Karpas-422 (cell line): ENCODE data around the gene NAT10. TPM values are rescaled to one million over a fixed set of nuclear protein-coding genes. Genes with fewer than 3 reads are reported as not detected.
"Not testable (repeated sequence)": the region's sequence is repeated elsewhere in the genome, so short reads cannot be mapped to it uniquely, and the experiment has no call there.

Source experiments
- DNase-seq: peaks from one replicate; pipeline ENCODE4 v3.0.0-alpha.2; 2015
- H2AFZ ChIP-seq: fragments of 200-600 bp; sonication (generic); 2 replicates; pipeline ENCODE4 v1.6.1; 2014; ENCODE audit warnings: antibody characterized with exemption, low read length, mixed read lengths
- H3K27ac ChIP-seq: fragments of 200-600 bp; sonication (generic); 2 replicates; pipeline ENCODE4 v1.5.1; 2014; ENCODE audit warnings: mild to moderate bottlenecking, low read length, moderate library complexity
- H3K27me3 ChIP-seq: fragments of 200-600 bp; sonication (generic); 2 replicates; pipeline ENCODE4 v1.6.1; 2014; ENCODE audit warnings: low read length, mixed read lengths
- H3K36me3 ChIP-seq: fragments of 200-600 bp; sonication (generic); 2 replicates; pipeline ENCODE4 v1.6.1; 2014; ENCODE audit warnings: low read length, mixed read lengths; ENCODE audit not compliant: insufficient read depth
- H3K4me1 ChIP-seq: fragments of 200-600 bp; sonication (generic); 2 replicates; pipeline ENCODE4 v1.6.1; 2014; ENCODE audit warnings: mild to moderate bottlenecking, low read length, mixed read lengths
- H3K4me2 ChIP-seq: fragments of 200-600 bp; sonication (generic); 2 replicates; pipeline ENCODE4 v1.6.1; 2014; ENCODE audit warnings: low read length, low read depth, mild to moderate bottlenecking; ENCODE audit not compliant: poor library complexity, severe bottlenecking
- H3K4me3 ChIP-seq: fragments of 200-600 bp; sonication (generic); 2 replicates; pipeline ENCODE4 v1.5.1; 2014; ENCODE audit warnings: mild to moderate bottlenecking, antibody characterized with exemption, low read length, mixed read lengths
- H3K79me2 ChIP-seq: fragments of 200-600 bp; sonication (generic); 2 replicates; pipeline ENCODE4 v1.6.1; 2014; ENCODE audit warnings: mild to moderate bottlenecking, low read length, mixed read lengths
- H3K9ac ChIP-seq: fragments of 200-600 bp; sonication (generic); 2 replicates; pipeline ENCODE4 v1.6.0; 2014; ENCODE audit warnings: low read length
- H3K9me2 ChIP-seq: fragments of 200-600 bp; sonication (generic), shearing (Covaris generic); replicated peaks from 2 replicates; pipeline ENCODE4 v1.6.0; 2014; ENCODE audit warnings: mild to moderate bottlenecking, low read length, moderate library complexity; ENCODE audit not compliant: insufficient read depth
- H3K9me3 ChIP-seq: fragments of 300-700, 200-600 bp; sonication (generic); 2 replicates; pipeline ENCODE4 v1.6.1; 2014; ENCODE audit warnings: low read length, mixed read lengths
- H4K20me1 ChIP-seq: fragments of 200-600 bp; sonication (generic); 2 replicates; pipeline ENCODE4 v1.6.1; 2014; ENCODE audit warnings: mild to moderate bottlenecking, antibody characterized with exemption, low read length, low read depth; ENCODE audit not compliant: insufficient read depth
- total RNA-seq: library from RNA; depleted of rRNA; stranded (reverse); fragments of >200 nt; shearing (Covaris generic); gene quantifications from 2 replicates; pipeline ENCODE4 v1.2.3, GENCODE V29; 2014; ENCODE audit warnings: low replicate concordance

Gene NAT10
- total RNA-seq, 1 experiment from 2014 or later, result 61.0 TPM

DNA sequence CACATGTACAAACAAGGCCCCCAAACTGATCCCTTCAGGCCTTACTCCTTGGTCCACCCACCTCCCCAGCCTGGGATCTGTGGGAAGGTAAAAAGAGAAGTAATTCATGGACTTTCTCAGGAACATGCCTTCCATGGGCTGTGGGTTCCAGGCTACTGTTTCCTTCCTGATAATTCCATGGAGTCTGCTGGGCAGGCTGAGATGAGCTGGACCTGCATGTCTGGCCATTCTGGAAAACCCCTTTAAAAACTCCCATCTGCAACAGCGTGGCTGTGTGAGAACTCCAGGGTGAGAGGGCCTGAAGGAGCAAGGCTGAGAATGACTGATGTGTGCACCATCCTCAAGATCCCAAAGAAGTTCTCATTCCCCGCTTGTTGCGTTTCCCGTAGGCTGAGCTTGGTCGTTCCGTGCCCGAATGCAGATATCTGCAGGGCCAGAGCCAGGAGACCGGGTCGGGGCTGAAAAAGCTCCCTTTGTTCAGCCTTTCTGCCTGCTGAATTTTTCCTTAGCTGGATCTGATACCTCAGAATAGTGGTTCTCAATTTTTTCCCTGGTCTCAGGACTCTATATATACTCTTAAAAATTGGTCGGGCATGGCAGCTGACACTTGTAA is 72.9 kb downstream of the NAT10 start:
- Histone ChIP-seq H3K4me3 (no peak overlapping the region), H3K36me3 (no peaks in the 10 kb centered on the region), H3K4me1 (peaks cover 4% of the 10 kb centered on the region; the same call in 1 of the 2 replicates), H3K27ac (no peak overlapping the region), H3K4me2 (no peak overlapping the region), H3K9me3 (no peaks in the 10 kb centered on the region), H2AFZ (no peak overlapping the region), H3K79me2 (no peaks in the 10 kb centered on the region), H3K9ac (no peak overlapping the region), H3K27me3 (no peaks in the 10 kb centered on the region), H3K9me2 (no peaks in the 10 kb centered on the region), H4K20me1 (0 out of 2 replicates have a peak, but pooled peaks cover 5% of the 10 kb centered on the region)
- no peak for DNase-seq

DNA sequence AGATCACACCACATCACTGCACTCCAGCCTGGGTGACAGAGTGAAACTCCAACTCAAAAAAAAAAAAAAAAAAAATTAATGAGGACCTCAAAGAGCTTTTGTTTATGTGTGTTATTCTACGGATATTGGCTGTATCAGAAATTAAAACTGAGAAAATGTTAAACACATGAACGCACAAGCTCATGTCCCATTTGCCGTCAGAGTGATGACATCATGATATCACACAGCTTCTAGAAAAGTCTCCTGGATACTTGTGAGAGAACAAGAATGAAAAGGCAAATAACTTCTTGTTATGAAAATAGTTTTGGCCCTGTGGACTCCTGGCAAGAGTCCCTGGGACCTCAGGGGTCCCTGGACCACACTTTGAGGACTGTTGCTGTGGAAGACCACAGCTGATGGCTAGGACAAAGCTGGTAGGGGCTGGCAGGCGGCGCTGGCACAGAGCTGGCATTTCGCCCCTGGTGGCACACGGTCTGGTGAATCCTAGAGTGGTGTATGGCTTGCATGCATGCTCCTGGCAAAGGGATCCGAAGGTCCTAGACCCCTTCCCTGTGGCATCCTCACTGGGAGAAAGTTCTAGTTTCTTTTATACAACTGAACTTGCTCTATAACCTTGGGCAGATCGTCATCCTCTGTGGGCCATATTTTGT is 73.7 kb downstream of the NAT10 start:
- Histone ChIP-seq H3K79me2 (no peaks in the 10 kb centered on the region), H3K9me2 (no peaks in the 10 kb centered on the region), H3K36me3 (no peaks in the 10 kb centered on the region), H3K27ac (no peak overlapping the region), H3K9me3 (no peaks in the 10 kb centered on the region), H3K9ac (no peak overlapping the region), H3K4me3 (no peak overlapping the region), H3K4me1 (peaks cover 4% of the 10 kb centered on the region; the same call in 1 of the 2 replicates), H4K20me1 (0 out of 2 replicates have a peak, but pooled peaks cover 5% of the 10 kb centered on the region), H3K4me2 (no peak overlapping the region), H2AFZ (no peak overlapping the region), H3K27me3 (no peaks in the 10 kb centered on the region)
- DNase-seq, result no peak

DNA sequence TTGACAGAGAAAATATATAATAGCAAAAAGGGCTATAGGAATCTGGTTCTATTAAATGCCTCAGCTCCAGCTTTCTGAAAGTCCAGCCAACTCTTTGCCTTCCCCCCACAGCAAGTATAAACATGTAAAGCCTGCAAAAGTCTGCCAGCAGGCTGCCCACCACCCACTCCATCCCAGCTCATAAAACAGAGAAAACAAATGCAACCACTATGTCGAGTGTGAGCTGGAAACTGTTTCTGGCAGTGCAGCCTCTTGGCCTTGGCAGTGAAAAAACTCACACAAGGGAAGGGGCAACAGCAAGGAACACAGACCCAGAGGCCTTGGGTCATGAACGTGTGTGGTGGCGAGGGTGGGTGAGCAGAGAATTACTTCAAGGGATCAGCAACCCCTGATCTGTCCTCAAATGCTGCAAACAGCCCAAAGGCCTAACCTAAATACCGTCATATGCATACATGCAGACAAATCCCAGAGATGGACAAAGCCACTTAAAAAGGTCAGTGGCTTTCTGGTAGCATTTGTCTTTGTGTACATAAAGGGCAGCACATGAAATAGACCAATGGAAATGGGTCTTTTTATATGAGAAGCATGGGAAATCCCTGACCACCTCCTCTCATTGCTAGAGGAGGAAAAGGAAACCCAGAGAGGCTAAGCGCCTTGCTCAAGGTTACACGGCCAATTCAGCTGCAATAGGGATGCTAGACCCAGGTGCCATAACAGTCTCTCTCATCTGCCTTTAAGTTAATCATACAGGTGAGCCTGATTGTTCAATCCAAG is 74.8 kb downstream of the NAT10 start:
- H3K9me3 ChIP-seq, result no peaks in the 10 kb centered on the region
- no peak overlapping the region for H3K9ac ChIP-seq
- H2AFZ ChIP-seq, result no peak overlapping the region
- H3K36me3 ChIP-seq, result no peaks in the 10 kb centered on the region
- no peaks in the 10 kb centered on the region for H3K9me2 ChIP-seq
- H3K4me3 ChIP-seq, result no peak overlapping the region
- H3K4me1 ChIP-seq, result peaks cover 4% of the 10 kb centered on the region; the same call in 1 of the 2 replicates
- H3K27ac ChIP-seq, result no peak overlapping the region
- H3K27me3 ChIP-seq, result no peaks in the 10 kb centered on the region
- no peak overlapping the region for H3K4me2 ChIP-seq
- H3K79me2 ChIP-seq, result no peaks in the 10 kb centered on the region
- no peaks in the 10 kb centered on the region for H4K20me1 ChIP-seq
- no peak for DNase-seq

DNA sequence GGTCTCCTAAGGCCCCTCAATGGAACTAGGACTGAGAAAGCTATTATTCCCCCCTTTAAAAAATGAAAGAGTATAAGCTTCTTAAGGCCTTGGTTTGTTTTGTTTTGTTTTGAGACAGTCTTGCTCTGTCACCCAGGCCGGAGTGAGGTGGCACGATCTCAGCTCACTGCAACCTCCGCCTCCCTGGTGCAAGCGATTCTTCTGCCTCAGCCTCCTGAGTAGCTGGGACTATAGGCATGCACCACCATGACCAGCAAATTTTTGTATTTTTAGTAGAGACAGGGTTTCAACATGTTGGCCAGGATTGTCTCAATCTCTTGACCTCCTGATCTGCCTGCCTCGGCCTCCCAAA is 75.4 kb downstream of the NAT10 start:
- not testable (repeated sequence) for H3K27ac ChIP-seq

DNA sequence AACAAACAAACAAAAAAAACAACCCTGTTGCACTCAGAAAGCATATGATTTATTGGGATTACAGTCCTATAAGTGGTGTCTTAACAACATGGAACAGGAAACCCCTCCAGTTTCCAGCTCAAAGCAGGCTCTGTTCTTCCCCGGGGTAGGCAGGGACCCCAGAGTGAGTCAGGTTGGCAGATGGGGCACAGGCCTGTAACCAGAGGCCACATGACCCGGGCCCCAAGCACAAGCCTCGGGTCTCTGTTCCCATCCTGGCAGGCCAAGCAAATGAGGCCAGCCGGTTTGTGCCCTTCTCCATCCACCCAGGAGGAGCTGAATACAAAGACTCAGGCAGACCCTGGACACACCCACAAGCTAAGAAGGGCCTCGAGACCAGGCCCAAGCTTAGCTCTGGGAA is 75.8 kb downstream of the NAT10 start:
- no peaks in the 10 kb centered on the region for H3K27me3 ChIP-seq
- H3K4me1 ChIP-seq, result peaks cover 4% of the 10 kb centered on the region; the same call in 1 of the 2 replicates
- no peak overlapping the region for H3K4me3 ChIP-seq
- H4K20me1 ChIP-seq, result no peaks in the 10 kb centered on the region
- DNase-seq, result no peak
- no peak overlapping the region for H3K9ac ChIP-seq
- no peak overlapping the region for H3K4me2 ChIP-seq
- no peaks in the 10 kb centered on the region for H3K9me2 ChIP-seq
- no peak overlapping the region for H3K27ac ChIP-seq
- H2AFZ ChIP-seq, result no peak overlapping the region
- no peaks in the 10 kb centered on the region for H3K9me3 ChIP-seq
- no peaks in the 10 kb centered on the region for H3K36me3 ChIP-seq
- H3K79me2 ChIP-seq, result no peaks in the 10 kb centered on the region

More for the DNA sequence above, 75.4 kb downstream of the NAT10 start:
- H3K9me2 ChIP-seq, H3K79me2 ChIP-seq, H3K9ac ChIP-seq, DNase-seq, H3K4me1 ChIP-seq, H3K27me3 ChIP-seq, H2AFZ ChIP-seq, H3K36me3 ChIP-seq, H4K20me1 ChIP-seq, H3K9me3 ChIP-seq, H3K4me2 ChIP-seq, H3K4me3 ChIP-seq: not testable (repeated sequence)

DNA sequence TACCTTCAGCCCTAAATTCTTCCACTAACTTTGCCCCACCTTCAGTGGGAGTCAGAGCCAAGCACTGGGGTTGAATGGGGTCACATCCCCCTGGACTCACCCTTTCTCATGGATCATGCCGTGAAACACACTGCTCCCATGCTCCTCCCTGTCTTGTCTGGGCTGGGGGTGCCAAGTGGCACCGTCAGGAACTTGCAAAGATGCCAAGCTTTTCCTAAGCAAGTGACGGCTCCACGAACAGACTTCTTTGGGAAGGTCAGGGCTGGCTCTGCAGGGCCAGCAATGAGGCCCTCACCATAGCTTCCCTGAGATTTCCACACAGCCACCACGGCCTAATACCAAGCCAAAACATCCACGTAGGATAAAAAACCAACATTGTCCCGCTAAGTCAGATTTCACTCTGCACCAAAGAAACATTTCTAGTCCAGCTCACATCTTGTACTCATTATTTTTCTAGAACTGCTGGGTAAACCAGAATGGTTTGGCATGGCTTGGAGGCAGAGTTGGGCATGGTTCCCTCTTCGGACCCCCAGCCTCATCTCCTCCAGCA is 76.5 kb downstream of the NAT10 start:
- Histone ChIP-seq H3K36me3 (no peaks in the 10 kb centered on the region), H4K20me1 (no peaks in the 10 kb centered on the region), H3K27me3 (no peaks in the 10 kb centered on the region), H3K4me2 (no peak overlapping the region), H2AFZ (no peak overlapping the region), H3K27ac (no peak overlapping the region), H3K9ac (no peak overlapping the region), H3K4me3 (no peak overlapping the region), H3K4me1 (peaks cover 4% of the 10 kb centered on the region; the same call in 1 of the 2 replicates), H3K9me2 (no peaks in the 10 kb centered on the region), H3K9me3 (no peaks in the 10 kb centered on the region), H3K79me2 (no peaks in the 10 kb centered on the region)
- DNase-seq, result no peak

DNA sequence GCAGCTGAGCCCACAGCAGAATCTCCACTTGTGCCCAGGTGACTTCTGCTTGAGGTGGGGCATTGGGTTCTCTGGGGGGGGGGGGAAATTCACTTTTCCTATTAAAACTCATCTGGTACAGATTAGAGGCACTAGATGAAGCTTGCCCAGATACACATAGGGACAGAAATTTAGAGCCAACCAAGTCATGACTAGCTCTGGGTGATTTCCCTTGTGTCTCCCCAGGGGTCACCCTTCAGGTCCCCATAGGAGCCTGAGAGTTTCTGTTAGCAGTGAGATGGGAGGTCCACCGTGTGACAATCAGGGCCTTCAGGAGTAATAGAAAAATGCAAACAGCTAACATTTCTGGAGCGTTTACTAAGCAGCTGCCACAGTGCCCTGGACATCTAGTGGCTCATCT is 77.0 kb downstream of the NAT10 start:
- Histone ChIP-seq H3K9me3 (no peaks in the 10 kb centered on the region), H3K4me3 (no peak overlapping the region), H3K9ac (no peak overlapping the region), H2AFZ (no peak overlapping the region), H3K4me2 (no peak overlapping the region), H3K27ac (no peak overlapping the region), H3K79me2 (no peaks in the 10 kb centered on the region), H3K27me3 (no peaks in the 10 kb centered on the region), H3K4me1 (peaks cover 4% of the 10 kb centered on the region; the same call in 1 of the 2 replicates), H4K20me1 (no peaks in the 10 kb centered on the region), H3K9me2 (no peaks in the 10 kb centered on the region), H3K36me3 (no peaks in the 10 kb centered on the region)
- no peak for DNase-seq
